HG03175 (cell line): ENCODE results near the gene C4orf50.

Experiments used
- ATAC-seq: cut with Tn5 transposase; IDR thresholded peaks from one replicate; pipeline ENCODE4 v1.9.1; 2021; ENCODE audit warnings: mild to moderate bottlenecking, moderate library complexity; ENCODE audit not compliant: unreplicated experiment

Gene C4orf50

GRCh38 chr4:5894266-5894665 is 124.0 kb downstream of the C4orf50 start:
- no peak for ATAC-seq

- no peak for ATAC-seq
Observed at GRCh38 chr4:5893591-5893990, 124.6 kb downstream of the C4orf50 start.

- no peak for ATAC-seq
Observed at GRCh38 chr4:5893004-5893580, 125.1 kb downstream of the C4orf50 start, which contains the start of gene CRMP1. Gene CRMP1 (minus strand): TSS chr4:5893086. CDS start chr4:5892969, 117 bp downstream.

- no peak for ATAC-seq
Observed at GRCh38 chr4:5892323-5893003, 125.8 kb downstream of the C4orf50 start.

GRCh38 chr4:5891563-5892322 is 126.5 kb downstream of the C4orf50 start:
- ATAC-seq: no peak

- no peak for ATAC-seq
Observed at GRCh38 chr4:5890063-5890727, 128.0 kb downstream of the C4orf50 start.

GRCh38 chr4:5889002-5889696 is 129.1 kb downstream of the C4orf50 start:
- ATAC-seq: no peak

GRCh38 chr4:5888222-5889001 is 129.8 kb downstream of the C4orf50 start:
- no peak for ATAC-seq

GRCh38 chr4:5887361-5888221 is 130.6 kb downstream of the C4orf50 start:
- ATAC-seq: no peak

- no peak for ATAC-seq
Observed at GRCh38 chr4:5887011-5887360, 131.2 kb downstream of the C4orf50 start.

GRCh38 chr4:5885733-5886132 is 132.5 kb downstream of the C4orf50 start:
- ATAC-seq: no peak

GRCh38 chr4:5884796-5885195 is 133.4 kb downstream of the C4orf50 start:
- no peak for ATAC-seq

GRCh38 chr4:5883916-5884315 is 134.3 kb downstream of the C4orf50 start:
- no peak for ATAC-seq

- no peak for ATAC-seq
Observed at GRCh38 chr4:5882947-5883346, 135.3 kb downstream of the C4orf50 start.

- no peak for ATAC-seq
Observed at GRCh38 chr4:5881340-5881739, 136.9 kb downstream of the C4orf50 start.

GRCh38 chr4:5878359-5878758 is 139.9 kb downstream of the C4orf50 start:
- ATAC-seq: no peak

- ATAC-seq: no peak
Observed at GRCh38 chr4:5877392-5877791, 140.8 kb downstream of the C4orf50 start.

- no peak for ATAC-seq
Observed at GRCh38 chr4:5874811-5875449, 143.3 kb downstream of the C4orf50 start.

- ATAC-seq: no peak
Observed at GRCh38 chr4:5870701-5871100, 147.5 kb downstream of the C4orf50 start.
